Gastrocnemius medialis (tissue), 4 donors: ENCODE measurements around the gene CWF19L2. TPM values are rescaled to one million over a fixed set of nuclear protein-coding genes. Genes with fewer than 3 reads are reported as not detected.
"Not testable (repeated sequence)": the region's sequence is repeated elsewhere in the genome, so short reads cannot be mapped to it uniquely, and the experiment has no call there.

ENCODE experiments used
- ATAC-seq, 2 donors: fragments of 150-250 bp; one replicate each; pipeline ENCODE4 v1.9.1; 2016
- DNase-seq, 2 donors: peaks; one replicate each; pipeline ENCODE4 v3.0.0-alpha.2; 2019
- H3K27ac ChIP-seq, 4 donors: fragments of 200-600 bp; sonication (generic); 1 replicate in 1 of 4; 2 replicates in 3 of 4; pipeline ENCODE4 v1.5.1; 2016 to 2018; ENCODE audit warnings: mild to moderate bottlenecking in 2 of 4, moderate library complexity in 1 of 4
- H3K27me3 ChIP-seq, 3 donors: fragments of 200-600 bp; sonication (generic) in 2 of 3; 1 replicate in 1 of 3; 2 replicates in 2 of 3; pipeline versions ENCODE4 v1.5.1 to v1.6.0; 2016 to 2019; ENCODE audit warnings: mild to moderate bottlenecking in 1 of 3, moderate library complexity in 1 of 3
- H3K36me3 ChIP-seq, 2 donors: fragments of 200-600 bp; sonication (generic) in 1 of 2; one replicate each; pipeline ENCODE4 v1.5.1; 2017 to 2018
- H3K4me1 ChIP-seq, 2 donors: fragments of 200-600 bp; sonication (generic) in 1 of 2; one replicate each; pipeline ENCODE4 v1.5.1; 2016 to 2017; ENCODE audit warnings: mild to moderate bottlenecking in 2 of 2
- H3K4me3 ChIP-seq, 4 donors: fragments of 200-600 bp; sonication (generic) in 3 of 4; 1 replicate in 1 of 4; 2 replicates in 3 of 4; pipeline ENCODE4 v1.5.1; 2016 to 2019; ENCODE audit warnings: mild to moderate bottlenecking in 2 of 4
- H3K9me3 ChIP-seq, 3 donors: fragments of 200-600 bp; sonication (generic) in 2 of 3; 1 replicate in 1 of 3; 2 replicates in 2 of 3; pipeline ENCODE4 v1.5.1; 2016 to 2019
- POLR2A ChIP-seq, 2 donors: fragments of 450-650 bp; IDR thresholded peaks; one replicate each; pipeline ENCODE4 v1.6.1; 2017; ENCODE audit warnings: antibody characterized with exemption in 2 of 2, mild to moderate bottlenecking in 2 of 2, moderate library complexity in 2 of 2
- in situ Hi-C, 4 donors: fragments of 200-750 bp; cut with MboI; loops; one replicate each; pipeline versions ENCODE4 v1.15.0 to v1.8.0; 2017; ENCODE audit warnings: low sequenced_read_pairs in 4 of 4
- intact Hi-C: fragments of 100-400 bp; cut with DNase I; formaldehyde crosslinking; loops from one replicate; pipeline ENCODE4 v1.15.1; 2023; ENCODE audit warnings: low total_unique reads
- total RNA-seq, 4 donors: library from RNA; depleted of rRNA; stranded (reverse); fragments of >200 nt; gene quantifications; one replicate each; pipeline versions ENCODE4 v1.1.0 to v1.2.3, GENCODE V29; 2016
- TF ChIP-seq, protein P1 (sequence below), 5 experiments: fragments of 450-650 bp in 3 of 5; fragments of 200-600 bp in 2 of 5; sonication (generic) in 2 of 5; IDR thresholded peaks in 4 of 5; conservative IDR thresholded peaks in 1 of 5; 1 replicate in 4 of 5; 2 replicates in 1 of 5; pipeline ENCODE4 v1.5.1; 2016 to 2019; ENCODE audit warnings: antibody characterized with exemption in 5 of 5, mild to moderate bottlenecking in 3 of 5, moderate library complexity in 3 of 5

CWF19L2 gene
- total RNA-seq, 4 donors from 2014 or later = 6.5 to 17.4 (median 9.8) TPM

DNA sequence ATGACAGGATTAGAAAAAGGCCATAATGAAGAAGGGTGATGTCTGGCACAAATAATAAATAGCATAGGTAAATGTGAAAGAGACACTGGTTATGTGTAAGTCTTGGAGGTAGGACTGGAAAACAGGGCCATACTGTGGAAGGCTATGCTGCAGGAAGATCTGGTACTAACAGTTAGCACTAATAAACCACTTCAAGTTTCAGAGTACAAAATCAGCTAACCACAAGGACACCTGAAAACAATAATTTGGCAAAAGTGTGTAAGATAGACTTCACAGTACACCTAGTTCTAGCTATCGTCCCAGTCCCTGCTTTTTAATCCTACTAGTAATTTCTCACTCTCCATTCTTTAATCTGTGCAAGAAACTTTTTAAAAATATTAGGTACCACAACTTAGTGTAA, 44.3 kb downstream of the CWF19L2 start:
- Histone ChIP-seq H3K27ac (no peak overlapping the region), H3K27me3 (no peaks in the 10 kb centered on the region), H3K4me1 (no peaks in the 10 kb centered on the region), H3K4me3 (no peak overlapping the region), H3K36me3 (peaks cover 3 to 16% of the 10 kb centered on the region in 2 donors), H3K9me3 (no peaks in the 10 kb centered on the region)
- TF ChIP-seq, protein P1, sequence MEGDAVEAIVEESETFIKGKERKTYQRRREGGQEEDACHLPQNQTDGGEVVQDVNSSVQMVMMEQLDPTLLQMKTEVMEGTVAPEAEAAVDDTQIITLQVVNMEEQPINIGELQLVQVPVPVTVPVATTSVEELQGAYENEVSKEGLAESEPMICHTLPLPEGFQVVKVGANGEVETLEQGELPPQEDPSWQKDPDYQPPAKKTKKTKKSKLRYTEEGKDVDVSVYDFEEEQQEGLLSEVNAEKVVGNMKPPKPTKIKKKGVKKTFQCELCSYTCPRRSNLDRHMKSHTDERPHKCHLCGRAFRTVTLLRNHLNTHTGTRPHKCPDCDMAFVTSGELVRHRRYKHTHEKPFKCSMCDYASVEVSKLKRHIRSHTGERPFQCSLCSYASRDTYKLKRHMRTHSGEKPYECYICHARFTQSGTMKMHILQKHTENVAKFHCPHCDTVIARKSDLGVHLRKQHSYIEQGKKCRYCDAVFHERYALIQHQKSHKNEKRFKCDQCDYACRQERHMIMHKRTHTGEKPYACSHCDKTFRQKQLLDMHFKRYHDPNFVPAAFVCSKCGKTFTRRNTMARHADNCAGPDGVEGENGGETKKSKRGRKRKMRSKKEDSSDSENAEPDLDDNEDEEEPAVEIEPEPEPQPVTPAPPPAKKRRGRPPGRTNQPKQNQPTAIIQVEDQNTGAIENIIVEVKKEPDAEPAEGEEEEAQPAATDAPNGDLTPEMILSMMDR (IDR thresholded peaks at IDR 0.05 in 4 of 5, conservative IDR thresholded peaks at IDR 0.05 in 1 of 5) = no peak
- no peak for TF ChIP-seq POLR2A (IDR thresholded peaks at IDR 0.05)
- intact Hi-C loops = no loop called here
- in situ Hi-C loops = no loop called here
- no peak for DNase-seq
- ATAC-seq = no peak

- H3K9me3 ChIP-seq = no peaks in the 10 kb centered on the region
- intact Hi-C loops (no loop called here), in situ Hi-C loops (no loop called here)
- no peak for ATAC-seq
- no peaks in the 10 kb centered on the region for H3K27me3 ChIP-seq
- H3K36me3 ChIP-seq = peaks cover 0 to 6% of the 10 kb centered on the region in 2 donors
- TF ChIP-seq, protein P1 (IDR thresholded peaks at IDR 0.05 in 4 of 5, conservative IDR thresholded peaks at IDR 0.05 in 1 of 5) = no peak
- TF ChIP-seq POLR2A (IDR thresholded peaks at IDR 0.05) = no peak
- no peak for DNase-seq
- H3K27ac ChIP-seq = no peak overlapping the region
- no peaks in the 10 kb centered on the region for H3K4me1 ChIP-seq
- H3K4me3 ChIP-seq = no peak overlapping the region
These were observed 48.8 kb downstream of the CWF19L2 start for GRCh38 chr11:107408762-107409211.

DNA sequence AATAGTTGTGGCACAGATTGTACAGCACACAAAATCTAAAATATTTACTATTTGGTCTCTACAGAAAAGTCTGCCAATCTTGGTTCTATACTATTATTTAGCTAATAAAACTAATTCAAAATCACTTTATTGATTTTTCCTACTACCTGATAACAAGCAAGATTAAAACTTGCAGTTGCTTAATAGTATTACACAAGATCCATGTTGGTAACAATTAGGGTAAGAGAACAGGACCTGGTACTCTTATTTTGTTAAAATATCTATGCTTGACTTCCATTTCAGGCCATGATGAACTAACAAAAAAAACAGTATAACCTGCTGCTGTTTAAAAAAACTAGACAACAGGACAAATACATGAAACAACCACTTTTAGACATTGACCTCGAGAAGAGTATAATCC, 52.4 kb downstream of the CWF19L2 start:
- in situ Hi-C loops = no loop called here
- Histone ChIP-seq H3K27ac (no peak overlapping the region), H3K4me3 (no peak overlapping the region), H3K9me3 (no peaks in the 10 kb centered on the region), H3K27me3 (no peaks in the 10 kb centered on the region), H3K4me1 (no peaks in the 10 kb centered on the region), H3K36me3 (no peaks in the 10 kb centered on the region)
- ATAC-seq (no peak), DNase-seq (no peak)
- intact Hi-C loops = no loop called here
- TF ChIP-seq POLR2A (IDR thresholded peaks at IDR 0.05) = no peak
- TF ChIP-seq, protein P1 (IDR thresholded peaks at IDR 0.05 in 4 of 5, conservative IDR thresholded peaks at IDR 0.05 in 1 of 5) = no peak

DNA sequence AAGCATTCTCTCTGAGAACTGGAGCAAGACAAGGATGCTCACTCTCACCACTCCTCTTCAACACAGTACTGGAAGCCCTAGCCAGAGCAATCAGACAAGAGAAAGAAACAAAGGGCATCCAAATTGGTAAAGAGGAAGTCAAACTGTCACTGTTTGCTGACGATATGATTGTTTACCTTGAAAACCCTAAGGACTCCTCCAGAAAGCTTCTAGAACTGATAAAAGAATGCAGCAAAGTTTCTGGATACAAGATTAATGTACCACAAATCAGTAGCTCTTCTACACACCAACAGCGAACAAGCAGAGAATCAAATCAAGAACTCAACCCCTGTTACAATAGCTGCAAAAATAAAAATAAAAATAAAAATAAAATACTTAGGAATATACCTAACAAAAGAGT, 56.5 kb downstream of the CWF19L2 start:
- ATAC-seq, H3K27ac ChIP-seq, H3K9me3 ChIP-seq, in situ Hi-C loops, H3K4me1 ChIP-seq, H3K27me3 ChIP-seq, intact Hi-C loops, H3K36me3 ChIP-seq, DNase-seq, H3K4me3 ChIP-seq: not testable (repeated sequence)

GRCh38 chr11:107397357-107397756, 60.3 kb downstream of the CWF19L2 start:
- no peaks in the 10 kb centered on the region for H3K27me3 ChIP-seq
- no peaks in the 10 kb centered on the region for H3K9me3 ChIP-seq
- TF ChIP-seq, protein P1 (IDR thresholded peaks at IDR 0.05 in 4 of 5, conservative IDR thresholded peaks at IDR 0.05 in 1 of 5) = no peak
- TF ChIP-seq POLR2A (IDR thresholded peaks at IDR 0.05) = no peak
- no peak overlapping the region for H3K27ac ChIP-seq
- DNase-seq = no peak
- peaks cover 0 to 11% of the 10 kb centered on the region in 2 donors for H3K36me3 ChIP-seq
- no peak for ATAC-seq
- in situ Hi-C loops = no loop called here
- intact Hi-C loops = no loop called here
- no peak overlapping the region for H3K4me3 ChIP-seq
- no peaks in the 10 kb centered on the region for H3K4me1 ChIP-seq
